ENCODE results near the gene TIMM8A.
A peak's percentile ranks its signal among the peaks of the same experiment; 100 is the strongest.
"Not testable (repeated sequence)": the region's sequence is repeated elsewhere in the genome, so short reads cannot be mapped to it uniquely, and the experiment has no call there.

TIMM8A gene

DNA sequence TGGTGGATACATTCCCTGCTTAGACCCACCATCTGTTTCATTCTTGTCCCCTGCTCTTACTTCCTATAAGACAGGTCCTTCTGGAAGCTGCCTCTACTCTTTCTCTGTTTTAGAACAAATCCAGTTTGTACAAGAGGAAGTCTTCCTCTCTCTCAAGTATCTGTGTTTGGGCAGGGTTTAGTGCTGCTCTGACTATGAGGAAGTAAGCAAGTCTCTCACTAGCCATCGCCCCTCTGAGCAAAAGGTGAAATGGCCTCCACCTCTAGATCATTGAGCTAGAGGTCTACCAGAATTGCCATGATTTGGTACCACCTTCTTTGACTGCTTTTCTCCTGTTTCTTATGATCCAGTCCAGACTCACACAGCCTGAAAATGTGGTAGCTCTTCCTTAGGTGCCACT is 29.0 kb upstream of the TIMM8A start:
- Mint-ChIP-seq H3K27ac (peak overlapping the region; percentile 94), H3K9me3 (no peaks in the 10 kb centered on the region), H3K36me3 (peaks cover 17% of the 10 kb centered on the region), H3K4me3 (peak overlapping the region; percentile 59), H3K27me3 (no peaks in the 10 kb centered on the region), H3K4me1 (peaks cover 18% of the 10 kb centered on the region)
- ATAC-seq (ENCODE audit: low read depth) (peak; percentile 97), DNase-seq (ENCODE audit: low spot score in 2 of 2) (no peak)

DNA sequence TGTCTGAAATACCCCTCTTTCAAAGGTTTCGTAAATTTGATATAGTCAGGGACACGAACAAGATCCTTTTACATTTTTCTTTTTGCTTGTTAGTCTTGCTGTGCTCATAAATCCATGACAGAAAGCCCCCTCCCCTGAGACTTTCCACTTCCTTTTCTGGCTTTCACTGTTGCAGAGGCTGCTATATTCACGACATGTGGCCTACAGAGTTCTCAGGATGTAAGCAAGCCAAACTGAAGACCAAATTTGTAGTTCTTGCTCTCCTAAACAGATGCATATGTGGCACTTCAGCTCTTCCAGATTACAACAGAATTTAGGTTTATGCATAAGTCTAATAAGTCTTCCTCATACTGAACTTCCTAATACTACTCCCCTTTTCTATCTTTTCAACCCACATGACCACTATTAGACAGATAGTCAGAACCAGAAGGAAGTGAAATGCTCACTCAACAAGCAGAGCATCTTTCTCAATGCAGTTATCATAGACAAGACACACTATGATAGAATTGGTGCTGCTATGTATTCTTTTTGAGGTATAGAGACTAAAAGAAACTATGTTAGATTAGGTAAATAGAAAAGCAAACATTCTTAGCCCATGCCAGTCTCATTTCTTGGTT is 22.5 kb upstream of the TIMM8A start:
- H3K27me3 Mint-ChIP-seq = no peaks in the 10 kb centered on the region
- H3K4me1 Mint-ChIP-seq = peaks cover 23% of the 10 kb centered on the region
- peaks cover 20% of the 10 kb centered on the region for H3K36me3 Mint-ChIP-seq
- ATAC-seq (ENCODE audit: low read depth) (peak; percentile 85), DNase-seq (ENCODE audit: low spot score in 2 of 2) (no peak)
- peak overlapping the region; percentile 74 for H3K4me3 Mint-ChIP-seq
- H3K27ac Mint-ChIP-seq = peak overlapping the region; percentile 80
- H3K9me3 Mint-ChIP-seq = no peaks in the 10 kb centered on the region

DNA sequence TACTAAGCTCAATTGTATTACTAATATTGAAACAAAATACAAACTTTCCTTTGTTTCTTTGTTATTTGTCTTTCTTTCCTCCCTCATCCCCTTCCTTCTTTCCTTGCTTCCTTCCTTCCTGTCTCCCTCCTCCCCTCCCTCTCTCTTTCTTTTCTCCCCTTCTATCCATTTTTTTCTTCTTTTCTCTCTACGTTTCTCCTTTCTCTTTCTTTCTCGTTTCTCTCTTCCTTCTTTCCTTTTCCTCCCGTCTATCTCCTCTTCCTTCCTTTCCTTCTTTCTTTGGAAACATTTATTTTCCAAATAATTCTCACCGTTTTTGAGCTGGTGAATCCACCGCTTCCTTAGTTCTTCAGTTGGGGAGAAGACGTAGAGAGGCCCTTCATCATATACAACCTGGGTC is 21.1 kb upstream of the TIMM8A start:
- Mint-ChIP-seq H3K36me3 (peaks cover 12% of the 10 kb centered on the region), H3K4me1 (peaks cover 18% of the 10 kb centered on the region), H3K27ac (peak overlapping the region; percentile 88), H3K4me3 (peak overlapping the region; percentile 29), H3K9me3 (no peaks in the 10 kb centered on the region), H3K27me3 (no peaks in the 10 kb centered on the region)
- DNase-seq (ENCODE audit: low spot score in 2 of 2) = no peak
- no peak for ATAC-seq (ENCODE audit: low read depth)

DNA sequence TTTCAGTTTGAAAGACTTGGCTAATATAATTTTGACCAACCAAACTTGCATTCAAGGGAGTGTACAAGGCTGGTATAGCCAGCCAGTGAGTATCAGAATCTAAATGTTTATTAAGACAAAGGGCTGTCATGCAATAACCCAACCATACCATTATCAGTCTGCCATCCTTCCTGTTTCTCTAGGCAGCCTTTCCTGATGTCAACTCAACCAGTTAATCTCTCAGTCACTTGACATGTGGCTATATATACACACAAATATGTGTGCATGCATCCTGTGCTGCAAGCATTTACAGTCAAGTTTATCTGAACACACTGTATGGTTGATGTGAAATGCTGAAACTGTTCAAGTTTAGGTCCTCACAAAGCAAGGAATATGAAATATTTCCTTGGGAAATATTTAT is 20.3 kb upstream of the TIMM8A start:
- peak overlapping the region; percentile 52 for H3K4me3 Mint-ChIP-seq

DNA sequence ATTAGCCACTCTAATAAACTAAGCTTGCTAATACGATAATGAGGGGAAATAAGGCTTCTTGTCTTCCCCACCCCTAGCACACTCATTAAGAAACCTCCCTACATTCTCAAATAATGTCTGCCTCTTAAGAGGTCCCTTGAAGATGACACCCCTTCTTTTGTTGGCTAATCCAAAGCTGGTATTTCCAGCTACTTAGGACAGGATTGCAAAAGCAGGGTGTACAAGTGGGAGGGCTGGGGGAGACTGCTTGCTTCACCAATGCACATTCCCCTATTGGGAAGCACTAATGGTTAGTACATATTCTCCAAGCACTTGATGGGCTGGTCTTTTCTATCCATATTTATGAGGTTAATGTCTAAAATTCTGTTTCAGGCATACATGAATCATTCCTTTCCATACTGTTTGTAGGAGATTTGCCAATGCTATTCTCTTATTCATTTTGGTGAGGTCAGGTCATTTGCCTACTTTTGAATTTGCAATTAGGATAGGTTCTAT is 16.8 kb upstream of the TIMM8A start:
- no peak overlapping the region for H3K4me3 Mint-ChIP-seq
- H3K36me3 Mint-ChIP-seq = peaks cover 11% of the 10 kb centered on the region
- DNase-seq (ENCODE audit: low spot score in 2 of 2) (no peak), ATAC-seq (ENCODE audit: low read depth) (no peak)
- peaks cover 8% of the 10 kb centered on the region for H3K4me1 Mint-ChIP-seq
- H3K9me3 Mint-ChIP-seq = no peaks in the 10 kb centered on the region
- no peak overlapping the region for H3K27ac Mint-ChIP-seq
- H3K27me3 Mint-ChIP-seq = no peaks in the 10 kb centered on the region

More for the DNA sequence above, 20.3 kb upstream of the TIMM8A start:
- Mint-ChIP-seq H3K27ac (peak overlapping the region; percentile 60), H3K4me1 (peaks cover 18% of the 10 kb centered on the region), H3K9me3 (no peaks in the 10 kb centered on the region), H3K27me3 (no peaks in the 10 kb centered on the region), H3K36me3 (peaks cover 12% of the 10 kb centered on the region)
- ATAC-seq (ENCODE audit: low read depth) (peak; percentile 56), DNase-seq (ENCODE audit: low spot score in 2 of 2) (no peak)

DNA sequence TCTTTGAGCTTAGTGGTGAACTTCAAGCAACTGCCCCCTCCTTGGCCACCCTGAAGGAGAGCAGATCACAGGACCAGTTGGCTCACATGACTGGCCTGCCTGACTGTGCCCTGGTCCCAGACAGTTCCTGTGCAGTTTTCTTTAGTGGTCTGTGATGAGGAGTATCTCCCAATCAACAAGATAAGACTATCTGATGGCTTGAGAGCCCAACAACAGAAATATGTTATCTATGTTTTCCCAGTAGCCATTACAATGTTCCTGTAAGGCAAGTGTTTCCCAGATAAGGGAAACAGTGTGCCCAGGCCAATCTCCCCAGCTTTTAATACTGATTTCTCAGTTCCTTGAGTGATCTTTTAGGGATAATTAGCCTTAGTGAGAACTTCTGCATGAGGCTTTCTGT is 14.2 kb upstream of the TIMM8A start:
- Mint-ChIP-seq H3K27me3 (no peaks in the 10 kb centered on the region), H3K27ac (no peak overlapping the region), H3K4me1 (peaks cover 9% of the 10 kb centered on the region), H3K9me3 (no peaks in the 10 kb centered on the region), H3K4me3 (no peak overlapping the region), H3K36me3 (peaks cover 11% of the 10 kb centered on the region)
- ATAC-seq (ENCODE audit: low read depth) (no peak), DNase-seq (ENCODE audit: low spot score in 2 of 2) (no peak)

DNA sequence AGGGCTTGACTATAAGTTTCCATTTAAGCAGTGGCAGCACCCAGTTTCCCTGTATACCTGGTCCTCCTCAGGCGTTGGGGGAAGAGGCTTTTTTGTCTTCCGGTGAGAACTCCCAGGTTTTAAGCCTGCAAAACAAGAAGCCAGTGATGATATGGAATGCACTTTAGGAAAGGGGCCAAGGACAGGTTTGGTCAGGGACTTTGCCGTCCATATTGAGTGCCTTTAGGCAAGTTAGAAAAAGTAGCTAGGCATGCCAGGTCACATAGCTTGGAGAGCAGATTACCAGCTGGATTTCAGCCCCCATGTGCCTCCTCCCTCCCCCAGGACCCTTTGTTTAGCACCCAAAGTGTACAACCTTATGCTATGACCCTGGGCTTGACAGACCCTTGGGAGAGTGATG is 13.6 kb upstream of the TIMM8A start:
- Mint-ChIP-seq H3K4me3 (no peak overlapping the region), H3K4me1 (peaks cover 11% of the 10 kb centered on the region), H3K27ac (no peak overlapping the region), H3K36me3 (peaks cover 11% of the 10 kb centered on the region), H3K9me3 (no peaks in the 10 kb centered on the region), H3K27me3 (no peaks in the 10 kb centered on the region)
- DNase-seq (ENCODE audit: low spot score in 2 of 2) (no peak), ATAC-seq (ENCODE audit: low read depth) (no peak)

DNA sequence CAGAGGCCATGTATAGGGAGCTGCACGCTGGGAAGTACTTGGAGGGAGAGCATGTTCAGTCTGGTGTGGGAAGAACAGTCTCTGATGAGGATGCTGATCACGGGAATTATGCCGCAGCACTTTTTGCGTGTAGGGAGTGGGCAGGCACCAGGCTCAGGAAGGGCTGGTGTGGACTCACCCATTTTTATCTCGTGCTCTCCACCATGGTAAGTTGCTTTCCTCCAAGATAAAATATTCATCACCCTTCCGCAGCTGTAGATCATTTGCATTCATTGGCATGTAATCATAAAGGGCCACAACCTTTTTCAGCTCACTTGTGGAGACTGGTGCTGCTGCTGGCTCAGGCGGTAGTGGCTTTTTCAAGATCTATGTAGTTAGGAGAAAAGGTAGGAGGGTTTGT is 11.8 kb upstream of the TIMM8A start:
- DNase-seq (ENCODE audit: low spot score in 2 of 2) = no peak
- H3K9me3 Mint-ChIP-seq = no peaks in the 10 kb centered on the region
- H3K27me3 Mint-ChIP-seq = no peaks in the 10 kb centered on the region
- H3K4me3 Mint-ChIP-seq = no peak overlapping the region
- H3K36me3 Mint-ChIP-seq = peaks cover 16% of the 10 kb centered on the region
- ATAC-seq (ENCODE audit: low read depth) = no peak
- H3K27ac Mint-ChIP-seq = no peak overlapping the region
- peaks cover 11% of the 10 kb centered on the region for H3K4me1 Mint-ChIP-seq

DNA sequence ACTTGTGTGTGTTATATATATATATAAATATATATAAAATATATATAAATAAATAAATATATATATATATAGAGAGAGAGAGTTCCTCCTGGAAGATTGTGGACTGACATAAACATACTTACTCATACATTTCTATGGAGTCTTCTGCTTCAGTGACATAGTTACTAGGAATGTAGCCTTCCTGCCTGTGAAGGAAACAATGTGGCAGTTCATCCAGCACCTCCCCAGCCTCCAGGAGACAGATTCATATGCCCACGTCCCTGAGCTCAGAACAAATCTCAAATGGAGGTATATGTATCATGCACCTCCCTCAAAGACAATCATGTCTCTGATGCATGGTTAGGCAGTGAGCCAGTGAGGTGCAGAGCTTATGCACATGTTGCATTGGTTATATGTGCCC is 11.4 kb upstream of the TIMM8A start:
- Mint-ChIP-seq H3K36me3 (peaks cover 19% of the 10 kb centered on the region), H3K27ac (no peak overlapping the region), H3K4me1 (peaks cover 11% of the 10 kb centered on the region), H3K4me3 (no peak overlapping the region), H3K9me3 (no peaks in the 10 kb centered on the region), H3K27me3 (no peaks in the 10 kb centered on the region)
- ATAC-seq (ENCODE audit: low read depth) (no peak), DNase-seq (ENCODE audit: low spot score in 2 of 2) (no peak)

DNA sequence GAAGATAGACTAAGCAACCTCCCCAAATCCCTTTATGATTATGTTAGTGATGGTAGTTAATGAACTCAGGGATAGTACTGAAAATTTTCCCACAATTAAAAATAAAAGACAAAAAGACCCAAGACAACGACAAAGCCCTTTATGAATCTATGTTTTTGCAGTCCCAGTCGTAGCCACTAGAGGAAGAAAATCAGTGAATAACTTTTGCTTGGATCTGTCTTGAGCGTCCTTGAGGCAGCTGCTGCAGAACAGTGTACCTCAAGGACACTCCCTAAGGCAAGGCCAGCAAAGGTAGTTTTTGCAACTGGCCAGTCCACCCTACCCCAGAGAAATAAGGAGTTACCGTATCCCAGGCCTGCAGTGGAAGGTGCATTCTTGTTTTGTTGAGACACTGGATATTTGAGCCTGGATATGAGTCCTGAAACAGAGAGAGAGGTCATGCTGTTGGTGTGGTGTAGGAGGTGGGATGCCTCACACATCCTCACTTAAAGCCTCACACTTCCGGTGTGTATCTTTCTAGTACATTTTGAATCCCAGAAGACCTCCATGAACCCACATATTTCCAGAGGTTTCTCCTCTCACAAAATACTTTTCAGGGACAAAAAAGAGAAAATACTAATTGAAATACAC is 8.7 kb upstream of the TIMM8A start:
- Mint-ChIP-seq H3K4me1 (peaks cover 11% of the 10 kb centered on the region), H3K27ac (peak overlapping the region; percentile 84), H3K9me3 (no peaks in the 10 kb centered on the region), H3K4me3 (no peak overlapping the region), H3K36me3 (peaks cover 21% of the 10 kb centered on the region), H3K27me3 (no peaks in the 10 kb centered on the region)
- no peak for DNase-seq (ENCODE audit: low spot score in 2 of 2)
- ATAC-seq (ENCODE audit: low read depth) = no peak

DNA sequence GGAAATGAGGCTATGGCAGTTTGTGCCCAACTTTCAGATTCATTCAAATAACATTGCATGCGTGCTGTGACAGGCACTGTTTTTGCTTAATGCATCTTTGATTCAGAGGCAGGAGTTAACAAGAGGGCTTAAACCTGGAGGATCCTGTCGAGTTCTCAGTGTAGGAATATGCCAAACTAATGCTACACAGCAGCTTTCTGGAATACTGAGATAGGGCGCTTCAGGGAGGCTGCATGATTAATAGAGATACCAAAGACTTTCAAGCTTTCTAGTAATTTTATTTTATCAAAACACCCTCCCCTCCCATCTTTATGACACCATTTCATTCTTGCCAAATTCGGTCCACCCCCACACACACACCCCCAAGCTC is 636 bp upstream of the TIMM8A start:
- H3K36me3 Mint-ChIP-seq = peaks cover 5% of the 10 kb centered on the region
- no peak for ATAC-seq (ENCODE audit: low read depth)
- no peak for DNase-seq (ENCODE audit: low spot score in 2 of 2)
- H3K4me1 Mint-ChIP-seq = no peaks in the 10 kb centered on the region
- H3K4me3 Mint-ChIP-seq = peak overlapping the region; percentile 89
- no peaks in the 10 kb centered on the region for H3K9me3 Mint-ChIP-seq
- H3K27ac Mint-ChIP-seq = peak overlapping the region; percentile 78
- no peaks in the 10 kb centered on the region for H3K27me3 Mint-ChIP-seq

DNA sequence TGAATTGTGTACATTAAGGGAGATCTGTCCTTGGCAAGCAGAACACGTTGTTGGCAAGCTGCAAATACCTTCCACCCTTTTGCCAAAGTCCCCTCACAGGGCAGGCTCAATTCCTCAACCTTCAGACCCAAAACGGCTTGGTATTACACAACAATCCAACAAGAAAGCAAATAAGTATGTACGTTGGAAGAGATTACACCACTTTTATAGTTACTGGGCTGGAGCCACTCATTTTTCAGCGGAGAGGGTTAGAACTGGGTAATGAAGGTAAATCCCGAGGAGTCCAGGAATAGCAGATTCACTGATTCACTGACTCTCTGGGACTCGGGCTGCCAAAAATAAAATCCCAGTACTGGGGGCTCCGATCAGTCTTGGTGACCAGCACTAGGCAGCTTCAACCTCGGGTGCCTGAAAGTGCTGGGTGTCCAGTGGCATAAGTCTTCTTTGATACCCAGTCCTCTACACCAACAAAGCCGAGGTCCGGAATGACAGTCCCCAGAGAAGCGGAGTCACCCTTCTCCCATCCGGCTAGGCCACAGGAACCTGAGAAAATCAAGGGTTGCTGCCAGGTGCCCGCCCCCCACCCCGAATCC is 587 bp downstream of the TIMM8A start:
- H3K36me3 Mint-ChIP-seq = peaks cover 5% of the 10 kb centered on the region
- no peaks in the 10 kb centered on the region for H3K4me1 Mint-ChIP-seq
- H3K4me3 Mint-ChIP-seq = peak overlapping the region; percentile 89
- no peak overlapping the region for H3K27ac Mint-ChIP-seq
- H3K27me3 Mint-ChIP-seq = no peaks in the 10 kb centered on the region
- H3K9me3 Mint-ChIP-seq = no peaks in the 10 kb centered on the region
- no peak for ATAC-seq (ENCODE audit: low read depth)
- no peak for DNase-seq (ENCODE audit: low spot score in 2 of 2)

DNA sequence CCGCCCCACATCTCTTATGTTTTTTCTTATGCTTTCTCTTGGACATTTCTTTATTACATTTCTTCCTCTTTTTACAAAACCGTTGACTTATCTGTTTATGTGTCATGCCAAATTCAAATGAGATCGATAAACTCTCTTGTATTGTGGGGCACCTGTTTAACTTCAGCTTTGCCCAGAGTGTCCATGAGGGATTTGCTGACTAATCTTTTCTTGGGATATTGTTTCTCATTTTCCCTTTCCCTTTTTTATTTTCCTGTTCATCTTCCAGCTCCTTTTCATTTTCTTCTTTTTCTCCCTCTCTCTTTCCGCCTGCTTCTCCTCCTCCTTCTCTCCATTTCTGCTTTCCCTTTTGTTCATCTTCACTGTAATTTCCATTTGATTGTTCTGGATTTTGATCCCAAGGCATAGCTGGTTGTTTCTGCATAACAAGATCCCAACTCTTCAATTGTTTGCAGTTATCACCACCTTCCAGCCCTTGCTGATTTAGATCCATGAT is 10.7 kb downstream of the TIMM8A start:
- no peaks in the 10 kb centered on the region for H3K9me3 Mint-ChIP-seq
- no peak for DNase-seq (ENCODE audit: low spot score in 2 of 2)
- H3K27me3 Mint-ChIP-seq = no peaks in the 10 kb centered on the region
- no peak for ATAC-seq (ENCODE audit: low read depth)
- no peaks in the 10 kb centered on the region for H3K36me3 Mint-ChIP-seq
- H3K27ac Mint-ChIP-seq = no peak overlapping the region
- no peaks in the 10 kb centered on the region for H3K4me1 Mint-ChIP-seq
- no peak overlapping the region for H3K4me3 Mint-ChIP-seq

DNA sequence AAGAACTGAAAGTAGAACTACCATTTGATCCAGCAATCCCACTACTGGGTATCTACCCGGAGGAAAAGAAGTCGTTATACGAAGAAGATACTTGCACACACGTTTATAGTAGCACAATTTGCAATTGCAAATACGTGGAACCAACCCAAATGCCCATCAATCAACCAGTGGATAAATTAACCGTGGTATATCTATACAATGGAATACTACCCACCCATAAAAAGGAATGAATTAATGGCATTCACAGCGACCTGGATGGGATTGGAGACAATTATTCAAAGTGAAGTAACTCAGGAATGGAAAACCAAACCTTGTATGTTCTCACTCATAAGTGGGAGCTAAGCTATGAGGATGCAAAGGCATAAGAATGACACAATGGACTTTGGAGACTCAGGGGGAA is 14.2 kb downstream of the TIMM8A start:
- ATAC-seq (ENCODE audit: low read depth); H3K36me3 Mint-ChIP-seq; H3K27me3 Mint-ChIP-seq; H3K9me3 Mint-ChIP-seq; H3K4me3 Mint-ChIP-seq; H3K27ac Mint-ChIP-seq; H3K4me1 Mint-ChIP-seq; DNase-seq (ENCODE audit: low spot score in 2 of 2): not testable (repeated sequence)
